K562 (cell line): ENCODE results near the gene TIMM17A. TPM values are rescaled to one million over a fixed set of nuclear protein-coding genes. Genes with fewer than 3 reads are reported as not detected.

ENCODE experiments used
- CBFB ChIP-seq: sonication (generic); formaldehyde crosslinking; IDR thresholded peaks from 2 replicates; pipeline ENCODE4 v1.4.0; 2020; ENCODE audit warnings: mild to moderate bottlenecking, missing genetic modification reagents
- FOXP1 ChIP-seq: sonication (generic); formaldehyde crosslinking; IDR thresholded peaks from 2 replicates; pipeline ENCODE4 v1.8.0; 2022; ENCODE audit warnings: mild to moderate bottlenecking, missing genetic modification reagents
- HDAC1 ChIP-seq, 2 experiments: fragments of 450-650 bp; IDR thresholded peaks; 2 replicates each; pipeline ENCODE4 v1.6.1; 2016 to 2017; ENCODE audit warnings: inconsistent platforms in 1 of 2, mild to moderate bottlenecking in 1 of 2, moderate library complexity in 1 of 2
- KDM5B ChIP-seq: fragments of 200-600 bp; sonication (generic); IDR thresholded peaks from 2 replicates; pipeline ENCODE4 v1.6.1; 2012; ENCODE audit warnings: low read depth, mild to moderate bottlenecking, moderate library complexity, low read length, control low read depth, inconsistent platforms; ENCODE audit not compliant: insufficient replicate concordance
- KLF13 ChIP-seq: fragments of 450-650 bp; IDR thresholded peaks from 2 replicates; pipeline ENCODE4 v1.6.1; 2016; ENCODE audit warnings: missing genetic modification characterization, low read depth, mild to moderate bottlenecking, missing compliant biosample characterization, moderate library complexity, borderline replicate concordance
- NFYB ChIP-seq: IDR thresholded peaks from 2 replicates; pipeline ENCODE4 v1.6.1; 2011; ENCODE audit warnings: mild to moderate bottlenecking, moderate library complexity; ENCODE audit not compliant: insufficient read length; ENCODE audit errors: extremely low read depth
- NR4A1 ChIP-seq, 2 experiments: fragments of 250-450 bp in 1 of 2; fragments of 450-650 bp in 1 of 2; sonication (Bioruptor Pico) in 1 of 2; IDR thresholded peaks; 2 replicates each; pipeline versions ENCODE4 v1.4.0 to v1.6.1; 2016 to 2020; ENCODE audit warnings: mild to moderate bottlenecking in 2 of 2, missing compliant biosample characterization in 1 of 2, missing genetic modification characterization in 1 of 2, moderate library complexity in 1 of 2
- POLR2H ChIP-seq: IDR thresholded peaks from 2 replicates; pipeline ENCODE4 v1.6.1; 2016; ENCODE audit warnings: missing genetic modification characterization, low read depth, mild to moderate bottlenecking, control low read depth, missing compliant biosample characterization, moderate library complexity
- SMARCE1 ChIP-seq: fragments of 450-650 bp; IDR thresholded peaks from 2 replicates; pipeline ENCODE4 v1.7.1; 2016; ENCODE audit warnings: mild to moderate bottlenecking
- SREBF2 ChIP-seq: sonication (generic); formaldehyde crosslinking; IDR thresholded peaks from 2 replicates; pipeline ENCODE4 v1.4.0; 2020; ENCODE audit warnings: mild to moderate bottlenecking, missing genetic modification reagents
- STAG1 ChIP-seq: sonication (generic); formaldehyde crosslinking; IDR thresholded peaks from 2 replicates; pipeline ENCODE4 v1.5.0; 2020; ENCODE audit warnings: missing genetic modification reagents, borderline replicate concordance
- ZBTB8A ChIP-seq: fragments of 450-650 bp; IDR thresholded peaks from 2 replicates; pipeline ENCODE4 v1.6.1; 2018; ENCODE audit warnings: mild to moderate bottlenecking, moderate library complexity; ENCODE audit not compliant: partially characterized antibody
- ZNF253 ChIP-seq: fragments of 250-450 bp; sonication (Bioruptor Pico); conservative IDR thresholded peaks from 2 replicates; pipeline ENCODE4 v1.6.1; 2021; ENCODE audit warnings: mild to moderate bottlenecking
- ZNF384 ChIP-seq: IDR thresholded peaks from 2 replicates; pipeline ENCODE4 v1.6.1; 2012; ENCODE audit warnings: low read depth, low read length, improper control_type of control experiment
- polyA plus RNA-seq, 8 experiments: library from polyadenylated mRNA; depleted of rRNA in 4 of 8; stranded (reverse) in 5 of 8; unstranded in 3 of 8; fragments of >200 nt; fragmentation: Nextera tagmentation in 2 of 8; fragmentation: Illumina TruSeq in 1 of 8; extraction: Ambion mirVana in 2 of 8; extraction: Trizol in 1 of 8; gene quantifications; 2 replicates each; pipeline versions ENCODE4 v1.2.1 to v1.2.3, GENCODE V29; 2011 to 2014; ENCODE audit warnings: inconsistent platforms in 1 of 8, missing spikeins in 1 of 8
- total RNA-seq, 7 experiments: library from RNA; depleted of rRNA in 6 of 7; stranded (reverse); fragments of >200 nt in 6 of 7; fragmentation: Illumina TruSeq in 2 of 7; extraction: Trizol in 2 of 7; gene quantifications; 2 replicates each; pipeline versions ENCODE4 v1.2.1 to v1.2.3, GENCODE V29; 2011 to 2021; ENCODE audit warnings: low replicate concordance in 1 of 7
- TF ChIP-seq, protein P1 (sequence below): fragments of 450-650 bp; formaldehyde crosslinking; IDR thresholded peaks from 2 replicates; pipeline ENCODE4 v1.4.0; 2020; ENCODE audit warnings: mild to moderate bottlenecking, moderate library complexity
- TF ChIP-seq, protein P2 (sequence below): fragments of 450-650 bp; IDR thresholded peaks from 2 replicates; pipeline ENCODE4 v1.6.1; 2016
- TF ChIP-seq, protein P3 (sequence below): sonication (generic); formaldehyde crosslinking; IDR thresholded peaks from 2 replicates; pipeline ENCODE4 v1.8.0; 2022; ENCODE audit warnings: mild to moderate bottlenecking, missing genetic modification reagents
- TF ChIP-seq, protein P4 (sequence below), 3 experiments: fragments of 200-800 bp in 1 of 3; sonication (Bioruptor generic) in 1 of 3; sonication (generic) in 1 of 3; formaldehyde crosslinking in 1 of 3; IDR thresholded peaks; 2 replicates each; pipeline versions ENCODE4 v1.6.1 to v1.8.0; 2016 to 2022; ENCODE audit warnings: mild to moderate bottlenecking in 2 of 3, missing compliant biosample characterization in 2 of 3, missing genetic modification characterization in 2 of 3, missing genetic modification reagents in 1 of 3

Gene TIMM17A
- total and polyA plus RNA-seq, 9 of the 15 experiments (the other 6 are each of a cell fraction or from before 2014, with no cell fraction given), result 116 to 744 (median 180) TPM

DNA sequence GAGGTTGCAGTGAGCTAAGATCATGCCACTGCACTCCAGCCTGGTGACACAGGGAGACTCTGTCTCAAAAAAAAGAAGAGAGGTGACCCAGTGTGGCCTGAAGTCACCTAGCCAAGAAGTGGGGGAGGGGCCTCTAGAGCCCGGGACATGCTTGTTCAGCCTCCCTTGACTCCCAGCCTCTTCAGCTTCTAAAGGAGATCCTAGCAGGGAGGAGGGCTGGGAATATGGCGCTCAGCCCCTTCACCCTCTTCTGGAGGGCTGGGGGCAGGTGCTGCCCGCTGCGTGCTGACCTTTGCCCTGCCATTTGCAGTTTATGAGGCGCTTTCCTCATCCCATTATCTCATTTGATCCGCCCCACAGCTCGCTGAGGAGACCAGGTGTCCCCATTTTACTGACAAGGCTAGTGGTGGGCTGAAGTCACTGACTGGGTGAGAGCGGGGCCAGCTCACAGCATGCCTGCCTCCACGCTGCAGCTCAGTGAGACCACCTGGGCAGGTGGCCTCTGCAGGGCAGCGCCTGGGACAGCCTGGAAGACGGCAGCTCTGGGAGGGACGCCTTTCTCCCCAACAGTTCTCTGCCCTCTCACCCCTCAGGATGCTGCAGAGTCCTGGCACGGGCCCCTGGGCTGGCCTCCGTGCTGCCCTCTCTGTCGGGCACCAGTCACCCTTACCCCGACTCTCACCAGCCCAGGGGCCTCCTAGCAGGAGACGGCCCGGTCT lies 62.6 kb downstream of the TIMM17A start (continued):
- TF ChIP-seq STAG1, result no peak
- TF ChIP-seq SMARCE1, result no peak
- TF ChIP-seq ZNF384, result peak; percentile 65; the same call in 1 of the 2 replicates
- TF ChIP-seq, protein P1, sequence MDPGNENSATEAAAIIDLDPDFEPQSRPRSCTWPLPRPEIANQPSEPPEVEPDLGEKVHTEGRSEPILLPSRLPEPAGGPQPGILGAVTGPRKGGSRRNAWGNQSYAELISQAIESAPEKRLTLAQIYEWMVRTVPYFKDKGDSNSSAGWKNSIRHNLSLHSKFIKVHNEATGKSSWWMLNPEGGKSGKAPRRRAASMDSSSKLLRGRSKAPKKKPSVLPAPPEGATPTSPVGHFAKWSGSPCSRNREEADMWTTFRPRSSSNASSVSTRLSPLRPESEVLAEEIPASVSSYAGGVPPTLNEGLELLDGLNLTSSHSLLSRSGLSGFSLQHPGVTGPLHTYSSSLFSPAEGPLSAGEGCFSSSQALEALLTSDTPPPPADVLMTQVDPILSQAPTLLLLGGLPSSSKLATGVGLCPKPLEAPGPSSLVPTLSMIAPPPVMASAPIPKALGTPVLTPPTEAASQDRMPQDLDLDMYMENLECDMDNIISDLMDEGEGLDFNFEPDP, result no peak
- TF ChIP-seq FOXP1 (CRISPR knock-in tag), result 0 out of 2 replicates have a peak, but pooled peaks have one; percentile 20
- TF ChIP-seq, protein P2, sequence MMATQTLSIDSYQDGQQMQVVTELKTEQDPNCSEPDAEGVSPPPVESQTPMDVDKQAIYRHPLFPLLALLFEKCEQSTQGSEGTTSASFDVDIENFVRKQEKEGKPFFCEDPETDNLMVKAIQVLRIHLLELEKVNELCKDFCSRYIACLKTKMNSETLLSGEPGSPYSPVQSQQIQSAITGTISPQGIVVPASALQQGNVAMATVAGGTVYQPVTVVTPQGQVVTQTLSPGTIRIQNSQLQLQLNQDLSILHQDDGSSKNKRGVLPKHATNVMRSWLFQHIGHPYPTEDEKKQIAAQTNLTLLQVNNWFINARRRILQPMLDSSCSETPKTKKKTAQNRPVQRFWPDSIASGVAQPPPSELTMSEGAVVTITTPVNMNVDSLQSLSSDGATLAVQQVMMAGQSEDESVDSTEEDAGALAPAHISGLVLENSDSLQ, result no peak
- no peak for TF ChIP-seq KDM5B
- TF ChIP-seq NR4A1 (CRISPR knock-in tag; IDR thresholded peaks at IDR 0.05), result no peak
- TF ChIP-seq NR4A1 (tag; IDR thresholded peaks at IDR 0.05), result peak; percentile 16; the same call in 1 of the 2 replicates
- no peak for TF ChIP-seq NFYB
- TF ChIP-seq KLF13, result no peak
- no peak for TF ChIP-seq ZNF253
- no peak for TF ChIP-seq ZBTB8A
- TF ChIP-seq, protein P3, sequence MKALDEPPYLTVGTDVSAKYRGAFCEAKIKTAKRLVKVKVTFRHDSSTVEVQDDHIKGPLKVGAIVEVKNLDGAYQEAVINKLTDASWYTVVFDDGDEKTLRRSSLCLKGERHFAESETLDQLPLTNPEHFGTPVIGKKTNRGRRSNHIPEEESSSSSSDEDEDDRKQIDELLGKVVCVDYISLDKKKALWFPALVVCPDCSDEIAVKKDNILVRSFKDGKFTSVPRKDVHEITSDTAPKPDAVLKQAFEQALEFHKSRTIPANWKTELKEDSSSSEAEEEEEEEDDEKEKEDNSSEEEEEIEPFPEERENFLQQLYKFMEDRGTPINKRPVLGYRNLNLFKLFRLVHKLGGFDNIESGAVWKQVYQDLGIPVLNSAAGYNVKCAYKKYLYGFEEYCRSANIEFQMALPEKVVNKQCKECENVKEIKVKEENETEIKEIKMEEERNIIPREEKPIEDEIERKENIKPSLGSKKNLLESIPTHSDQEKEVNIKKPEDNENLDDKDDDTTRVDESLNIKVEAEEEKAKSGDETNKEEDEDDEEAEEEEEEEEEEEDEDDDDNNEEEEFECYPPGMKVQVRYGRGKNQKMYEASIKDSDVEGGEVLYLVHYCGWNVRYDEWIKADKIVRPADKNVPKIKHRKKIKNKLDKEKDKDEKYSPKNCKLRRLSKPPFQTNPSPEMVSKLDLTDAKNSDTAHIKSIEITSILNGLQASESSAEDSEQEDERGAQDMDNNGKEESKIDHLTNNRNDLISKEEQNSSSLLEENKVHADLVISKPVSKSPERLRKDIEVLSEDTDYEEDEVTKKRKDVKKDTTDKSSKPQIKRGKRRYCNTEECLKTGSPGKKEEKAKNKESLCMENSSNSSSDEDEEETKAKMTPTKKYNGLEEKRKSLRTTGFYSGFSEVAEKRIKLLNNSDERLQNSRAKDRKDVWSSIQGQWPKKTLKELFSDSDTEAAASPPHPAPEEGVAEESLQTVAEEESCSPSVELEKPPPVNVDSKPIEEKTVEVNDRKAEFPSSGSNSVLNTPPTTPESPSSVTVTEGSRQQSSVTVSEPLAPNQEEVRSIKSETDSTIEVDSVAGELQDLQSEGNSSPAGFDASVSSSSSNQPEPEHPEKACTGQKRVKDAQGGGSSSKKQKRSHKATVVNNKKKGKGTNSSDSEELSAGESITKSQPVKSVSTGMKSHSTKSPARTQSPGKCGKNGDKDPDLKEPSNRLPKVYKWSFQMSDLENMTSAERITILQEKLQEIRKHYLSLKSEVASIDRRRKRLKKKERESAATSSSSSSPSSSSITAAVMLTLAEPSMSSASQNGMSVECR (CRISPR knock-in tag), result 0 out of 2 replicates have a peak, but pooled peaks have one; percentile 25
- peak; percentile 31; the same call in 1 of the 2 replicates for TF ChIP-seq CBFB
- TF ChIP-seq, protein P4, sequence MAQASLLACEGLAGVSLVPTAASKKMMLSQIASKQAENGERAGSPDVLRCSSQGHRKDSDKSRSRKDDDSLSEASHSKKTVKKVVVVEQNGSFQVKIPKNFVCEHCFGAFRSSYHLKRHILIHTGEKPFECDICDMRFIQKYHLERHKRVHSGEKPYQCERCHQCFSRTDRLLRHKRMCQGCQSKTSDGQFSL (CRISPR knock-in tag; IDR thresholded peaks at IDR 0.05), result peak; percentile 72
- TF ChIP-seq, protein P4 (tag; IDR thresholded peaks at IDR 0.05), result no peak
- no peak for TF ChIP-seq HDAC1 (IDR thresholded peaks at IDR 0.05)
- TF ChIP-seq POLR2H (tag), result no peak
- TF ChIP-seq SREBF2 (CRISPR knock-in tag), result 0 out of 2 replicates have a peak, but pooled peaks have one; percentile 44
